HFF-Myc (cell line): ENCODE data around the gene UBAC2.

Source experiments
- DNase-seq: peaks from one replicate; pipeline ENCODE4 v3.0.0-alpha.2; 2011; ENCODE audit warnings: low read depth; ENCODE audit errors: extremely low read depth
- H3K4me3 ChIP-seq: replicated peaks from 2 replicates; pipeline ENCODE4 v1.5.1; 2011; ENCODE audit warnings: low read depth, mild to moderate bottlenecking, control low read depth, low read length
- TF ChIP-seq, protein P1 (sequence below): IDR thresholded peaks from 2 replicates; pipeline ENCODE4 v1.5.1; 2012; ENCODE audit warnings: mild to moderate bottlenecking, low read depth, low read length, control low read depth; ENCODE audit errors: missing control alignments

Gene UBAC2

DNA sequence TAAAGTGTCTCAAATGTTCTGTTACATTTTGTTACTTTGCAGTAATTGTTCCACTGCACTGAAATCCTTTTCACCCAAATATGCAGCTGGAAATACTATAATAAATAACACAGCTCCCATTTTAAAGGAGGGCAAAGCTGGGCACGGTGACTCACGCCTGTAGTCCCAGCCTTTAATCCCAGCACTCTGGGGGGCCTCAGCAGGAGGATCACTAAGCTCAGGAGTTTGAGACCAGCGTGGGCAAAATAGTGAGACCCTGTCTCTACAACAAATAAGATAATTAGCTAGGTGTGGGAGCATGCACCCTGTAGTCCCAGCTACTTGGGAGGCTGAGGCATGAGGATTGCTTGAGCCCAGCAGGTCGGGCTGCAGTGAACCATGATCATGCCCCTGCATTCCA lies 7.5 kb upstream of the UBAC2 start:
- TF ChIP-seq, protein P1, sequence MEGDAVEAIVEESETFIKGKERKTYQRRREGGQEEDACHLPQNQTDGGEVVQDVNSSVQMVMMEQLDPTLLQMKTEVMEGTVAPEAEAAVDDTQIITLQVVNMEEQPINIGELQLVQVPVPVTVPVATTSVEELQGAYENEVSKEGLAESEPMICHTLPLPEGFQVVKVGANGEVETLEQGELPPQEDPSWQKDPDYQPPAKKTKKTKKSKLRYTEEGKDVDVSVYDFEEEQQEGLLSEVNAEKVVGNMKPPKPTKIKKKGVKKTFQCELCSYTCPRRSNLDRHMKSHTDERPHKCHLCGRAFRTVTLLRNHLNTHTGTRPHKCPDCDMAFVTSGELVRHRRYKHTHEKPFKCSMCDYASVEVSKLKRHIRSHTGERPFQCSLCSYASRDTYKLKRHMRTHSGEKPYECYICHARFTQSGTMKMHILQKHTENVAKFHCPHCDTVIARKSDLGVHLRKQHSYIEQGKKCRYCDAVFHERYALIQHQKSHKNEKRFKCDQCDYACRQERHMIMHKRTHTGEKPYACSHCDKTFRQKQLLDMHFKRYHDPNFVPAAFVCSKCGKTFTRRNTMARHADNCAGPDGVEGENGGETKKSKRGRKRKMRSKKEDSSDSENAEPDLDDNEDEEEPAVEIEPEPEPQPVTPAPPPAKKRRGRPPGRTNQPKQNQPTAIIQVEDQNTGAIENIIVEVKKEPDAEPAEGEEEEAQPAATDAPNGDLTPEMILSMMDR, result no peak
- H3K4me3 ChIP-seq, result no peak overlapping the region
- DNase-seq, result no peak

DNA sequence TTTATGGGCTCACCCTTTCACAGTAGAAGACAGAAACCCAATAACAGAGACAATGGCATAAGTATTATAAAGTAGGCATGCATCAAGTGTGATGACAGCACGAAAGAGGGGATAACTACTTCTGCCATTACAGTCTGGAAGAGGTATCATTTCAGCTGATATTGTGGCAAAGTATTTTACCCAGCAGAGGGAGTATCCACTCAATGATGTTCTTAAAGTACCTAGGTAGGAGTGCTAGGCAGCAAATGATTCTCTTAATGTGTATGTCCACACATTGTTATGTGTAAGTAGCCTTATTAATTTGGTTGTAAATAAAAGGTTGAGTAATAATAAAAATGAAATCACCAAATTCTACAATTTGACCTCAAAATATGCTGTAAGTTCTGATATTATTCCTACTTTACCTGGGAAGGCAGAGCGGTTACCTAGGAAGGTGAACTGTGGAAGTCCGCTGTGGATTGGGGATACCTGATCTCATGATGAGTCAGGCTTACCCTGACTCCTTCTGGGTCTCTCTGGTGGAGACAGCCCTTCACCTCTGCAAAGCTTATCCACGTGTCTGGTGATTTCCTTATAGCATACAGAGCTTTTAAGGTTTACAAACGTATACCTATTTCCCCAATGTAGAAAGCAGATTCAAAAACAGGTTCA lies 4.1 kb upstream of the UBAC2 start:
- TF ChIP-seq, protein P1, result no peak
- H3K4me3 ChIP-seq, result no peak overlapping the region
- DNase-seq, result no peak

DNA sequence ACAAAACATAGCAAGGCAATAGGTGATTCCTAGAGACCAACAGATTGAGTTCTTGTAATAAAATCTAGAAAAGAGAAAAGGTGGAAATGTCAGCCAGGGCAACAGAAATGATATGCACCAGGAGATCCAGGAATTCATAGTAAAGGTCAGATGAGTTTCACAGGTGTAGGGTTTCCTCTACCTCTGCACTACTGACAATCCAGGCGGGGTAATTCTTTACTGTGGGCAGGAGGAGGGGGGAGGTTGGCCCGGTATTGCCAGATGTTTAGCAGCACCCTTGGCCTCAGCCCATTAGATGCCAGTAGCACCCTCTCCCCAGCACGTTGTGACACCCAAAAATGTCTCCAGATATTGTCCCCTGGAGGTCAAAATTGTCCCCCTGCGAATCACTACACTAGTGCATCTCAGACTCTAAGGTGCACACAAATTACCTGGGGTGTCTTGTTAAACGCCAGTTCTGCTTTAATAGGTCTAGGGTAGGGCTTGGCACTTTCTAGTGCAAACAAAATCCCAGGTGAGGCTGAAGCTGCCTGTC lies 3.5 kb upstream of the UBAC2 start:
- TF ChIP-seq, protein P1, result no peak
- no peak overlapping the region for H3K4me3 ChIP-seq
- DNase-seq, result no peak

DNA sequence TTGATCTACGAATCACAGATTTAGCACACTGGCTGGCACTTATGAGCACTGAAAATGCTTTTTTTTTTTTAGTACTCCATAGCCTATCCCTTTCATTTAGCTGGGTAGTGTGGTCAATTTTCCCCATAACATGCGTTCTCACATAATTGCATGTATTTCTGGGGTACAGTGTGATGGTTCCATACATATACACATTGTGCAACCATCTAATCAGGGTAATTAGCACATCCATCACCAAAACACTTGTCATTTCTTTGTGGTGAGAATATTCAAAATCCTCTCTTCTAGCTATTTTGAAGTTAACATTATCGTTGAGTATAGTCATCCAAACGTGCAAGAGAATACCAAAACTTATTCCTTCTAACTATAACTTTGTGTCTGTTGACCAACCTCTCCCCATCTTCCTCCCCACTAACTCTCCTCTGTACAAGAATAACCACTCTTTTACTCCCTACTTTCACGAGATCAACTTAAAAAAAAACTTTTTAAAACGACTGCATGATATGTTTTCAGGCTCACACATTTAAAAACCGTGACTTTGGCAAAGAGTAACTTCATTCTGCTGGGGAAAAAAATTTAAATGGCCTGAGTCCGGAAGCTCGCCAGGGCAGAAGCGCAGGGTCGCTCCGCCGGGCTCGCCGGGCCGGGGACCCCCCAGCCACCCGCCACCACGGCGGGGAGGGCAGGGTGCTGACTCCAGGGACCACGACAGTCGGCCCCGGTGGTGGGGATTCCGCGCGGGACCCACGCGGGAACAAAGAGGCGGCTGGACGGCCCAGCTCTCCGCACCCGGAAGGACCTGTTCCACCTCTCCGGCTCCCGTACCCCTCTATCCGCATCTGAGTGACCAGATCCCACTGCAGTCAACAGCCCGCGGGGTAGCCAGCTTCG lies 868 bp upstream of the UBAC2 start:
- TF ChIP-seq, protein P1, result no peak
- peak overlapping the region; percentile 92 for H3K4me3 ChIP-seq
- DNase-seq, result no peak

DNA sequence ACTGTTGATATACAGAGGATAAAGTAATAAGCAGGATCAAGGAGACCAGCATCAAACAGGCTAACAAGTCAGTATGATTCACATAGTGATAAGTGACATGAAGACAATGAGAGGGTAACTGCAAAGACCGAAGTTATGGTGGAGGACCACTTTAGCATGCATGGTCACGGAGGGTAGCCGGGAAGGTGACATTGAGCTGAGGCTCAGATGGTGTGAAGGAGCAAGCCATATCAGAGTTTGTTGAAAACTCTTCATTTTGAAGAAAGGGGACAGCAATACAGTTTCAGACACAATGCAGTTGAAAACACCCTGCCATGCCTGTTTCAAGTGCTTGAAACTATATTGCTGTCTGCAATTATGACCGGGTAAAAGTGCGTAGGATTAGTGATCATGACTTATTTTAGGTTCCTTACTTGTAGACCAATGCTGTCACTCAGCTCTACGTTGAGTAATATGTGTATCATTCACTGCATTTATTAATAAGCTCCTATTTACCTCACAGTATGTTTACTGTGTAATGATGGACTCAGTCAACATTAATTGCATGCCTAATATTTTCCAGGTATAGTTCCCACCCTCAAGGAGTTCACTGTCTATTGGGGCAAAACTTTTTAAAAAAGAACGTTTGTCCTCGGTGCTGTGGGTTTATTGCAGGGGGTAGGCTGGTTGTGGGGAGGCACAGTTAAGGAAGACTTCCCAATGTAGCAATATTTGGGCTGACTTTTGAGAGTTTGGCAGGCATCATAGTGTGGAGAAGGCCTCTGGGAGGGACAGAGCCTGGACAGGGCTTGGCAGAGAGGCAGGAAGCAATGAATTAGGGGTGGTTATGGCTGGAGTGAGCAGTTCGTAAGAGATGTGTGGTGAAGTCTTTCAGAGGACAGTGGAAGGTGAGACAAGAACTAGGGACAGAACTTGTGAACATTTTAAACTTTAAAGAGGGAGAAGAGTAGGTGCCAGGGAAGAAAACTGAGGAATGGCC lies 3.2 kb downstream of the UBAC2 start:
- H3K4me3 ChIP-seq, result no peak overlapping the region
- TF ChIP-seq, protein P1, result no peak
- DNase-seq, result no peak

DNA sequence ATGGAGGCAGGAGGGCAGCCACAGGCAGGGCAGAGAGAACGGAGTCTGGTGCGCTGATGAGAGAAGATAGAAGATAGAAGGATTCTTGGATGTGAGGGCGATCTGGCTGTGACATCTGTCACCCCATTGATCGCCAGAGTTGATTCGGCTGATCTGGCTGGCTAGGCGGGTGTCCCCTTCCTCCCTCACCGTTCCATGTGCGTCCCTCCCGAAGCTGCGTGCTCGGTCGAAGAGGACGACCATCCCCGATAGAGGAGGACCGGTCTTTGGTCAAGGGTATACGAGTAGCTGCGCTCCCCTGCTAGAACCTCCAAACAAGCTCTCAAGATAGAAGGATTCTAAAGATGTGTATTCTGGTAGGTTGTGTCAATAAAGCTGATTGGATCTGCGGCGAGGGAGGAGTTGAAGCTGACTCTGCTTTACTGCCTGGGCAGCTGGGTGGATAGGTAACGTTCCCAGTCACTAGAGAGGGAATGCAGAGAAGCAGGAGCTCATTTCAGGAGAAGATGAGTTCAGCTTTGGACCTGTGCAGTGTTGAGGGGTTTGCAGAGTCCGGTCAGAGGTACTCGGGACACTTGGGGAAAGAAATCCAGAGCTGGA lies 5.1 kb downstream of the UBAC2 start:
- DNase-seq, result no peak
- no peak overlapping the region for H3K4me3 ChIP-seq
- TF ChIP-seq, protein P1, result no peak
